ENCODE data around the gene ODAM.
"Not testable (repeated sequence)": the region's sequence is repeated elsewhere in the genome, so short reads cannot be mapped to it uniquely, and the experiment has no call there.

ODAM gene

GRCh38 chr4:70242297-70242696 is 46.8 kb downstream of the ODAM start, which contains the start of gene CSN3:
TSS of gene CSN3 (plus strand) at chr4:70242597. CDS start at chr4:70244820, 2,223 bp downstream.
- H2AK5ac ChIP-seq (ENCODE audit: low read length); H3K79me1 ChIP-seq (ENCODE audit: low read length); H3K79me2 ChIP-seq (ENCODE audit: control insufficient read depth, insufficient read depth, low read length); H3K4me3 ChIP-seq (ENCODE audit: low read length); H3K9ac ChIP-seq (ENCODE audit: low read length); H3K4ac ChIP-seq (ENCODE audit: low read depth, low read length); H3K27ac ChIP-seq (ENCODE audit: low read depth, low read length); H3K4me1 ChIP-seq (ENCODE audit: control insufficient read depth, low read depth, low read length); DNase-seq; H3K18ac ChIP-seq (ENCODE audit: low read length); H4K5ac ChIP-seq (ENCODE audit: low read length); H3K23ac ChIP-seq (ENCODE audit: low read length); H3K56ac ChIP-seq (ENCODE audit: low read length); H2BK5ac ChIP-seq (ENCODE audit: low read length); H4K8ac ChIP-seq (ENCODE audit: low read depth, low read length); H3K36me3 ChIP-seq (ENCODE audit: control insufficient read depth, insufficient read depth, low read length); H3K27me3 ChIP-seq (ENCODE audit: insufficient read depth, low read length, poor library complexity); H2BK15ac ChIP-seq (replicated peaks; ENCODE audit: low read depth); H2BK120ac ChIP-seq (ENCODE audit: low read depth, low read length); H3K4me2 ChIP-seq (ENCODE audit: low read length): not testable (repeated sequence)
- no CpG with 5 or more reads among the region's 3 CpGs for WGBS (ENCODE audit: extremely low coverage, insufficient coverage, low lambda C conversion rate)

- H2AK5ac ChIP-seq (ENCODE audit: low read length) = no peak overlapping the region
- no peaks in the 10 kb centered on the region for H3K27me3 ChIP-seq (ENCODE audit: insufficient read depth, low read length, poor library complexity)
- H4K8ac ChIP-seq (ENCODE audit: low read depth, low read length) = no peak overlapping the region
- no peak overlapping the region for H3K4ac ChIP-seq (ENCODE audit: low read depth, low read length)
- no peak overlapping the region for H2BK15ac ChIP-seq (replicated peaks; ENCODE audit: low read depth)
- H3K79me2 ChIP-seq (ENCODE audit: control insufficient read depth, insufficient read depth, low read length) = no peaks in the 10 kb centered on the region
- no peak overlapping the region for H3K4me2 ChIP-seq (ENCODE audit: low read length)
- H2BK5ac ChIP-seq (ENCODE audit: low read length) = no peak overlapping the region
- no peak overlapping the region for H2BK120ac ChIP-seq (ENCODE audit: low read depth, low read length)
- H3K56ac ChIP-seq (ENCODE audit: low read length) = no peak overlapping the region
- no peaks in the 10 kb centered on the region for H3K79me1 ChIP-seq (ENCODE audit: low read length)
- H3K18ac ChIP-seq (ENCODE audit: low read length) = no peak overlapping the region
- H3K36me3 ChIP-seq (ENCODE audit: control insufficient read depth, insufficient read depth, low read length) = no peaks in the 10 kb centered on the region
- no peak for DNase-seq
- H4K5ac ChIP-seq (ENCODE audit: low read length) = no peak overlapping the region
- H3K4me1 ChIP-seq (ENCODE audit: control insufficient read depth, low read depth, low read length) = no peaks in the 10 kb centered on the region
- no peak overlapping the region for H3K27ac ChIP-seq (ENCODE audit: low read depth, low read length)
- no peak overlapping the region for H3K23ac ChIP-seq (ENCODE audit: low read length)
- H3K9ac ChIP-seq (ENCODE audit: low read length) = no peak overlapping the region
- no CpG with 5 or more reads among the region's 4 CpGs for WGBS (ENCODE audit: extremely low coverage, insufficient coverage, low lambda C conversion rate)
- no peak overlapping the region for H3K4me3 ChIP-seq (ENCODE audit: low read length)
Observed at GRCh38 chr4:70243091-70243490, 47.6 kb downstream of the ODAM start.

- Histone ChIP-seq H3K4me2 (ENCODE audit: low read length) (no peak overlapping the region), H4K8ac (ENCODE audit: low read depth, low read length) (no peak overlapping the region), H3K79me1 (ENCODE audit: low read length) (no peaks in the 10 kb centered on the region), H3K4me3 (ENCODE audit: low read length) (no peak overlapping the region), H3K79me2 (ENCODE audit: control insufficient read depth, insufficient read depth, low read length) (no peaks in the 10 kb centered on the region), H2AK5ac (ENCODE audit: low read length) (no peak overlapping the region), H3K27ac (ENCODE audit: low read depth, low read length) (no peak overlapping the region), H4K5ac (ENCODE audit: low read length) (no peak overlapping the region), H3K4ac (ENCODE audit: low read depth, low read length) (no peak overlapping the region), H2BK5ac (ENCODE audit: low read length) (no peak overlapping the region), H3K9ac (ENCODE audit: low read length) (no peak overlapping the region), H3K27me3 (ENCODE audit: insufficient read depth, low read length, poor library complexity) (no peaks in the 10 kb centered on the region), H3K18ac (ENCODE audit: low read length) (no peak overlapping the region), H2BK120ac (ENCODE audit: low read depth, low read length) (no peak overlapping the region), H3K23ac (ENCODE audit: low read length) (no peak overlapping the region), H3K4me1 (ENCODE audit: control insufficient read depth, low read depth, low read length) (no peaks in the 10 kb centered on the region), H2BK15ac (replicated peaks; ENCODE audit: low read depth) (no peak overlapping the region), H3K36me3 (ENCODE audit: control insufficient read depth, insufficient read depth, low read length) (no peaks in the 10 kb centered on the region), H3K56ac (ENCODE audit: low read length) (no peak overlapping the region)
- no CpG with 5 or more reads among the region's 3 CpGs for WGBS (ENCODE audit: extremely low coverage, insufficient coverage, low lambda C conversion rate)
- DNase-seq = no peak
Observed at GRCh38 chr4:70251250-70251944, 55.9 kb downstream of the ODAM start.

- no peaks in the 10 kb centered on the region for H3K36me3 ChIP-seq (ENCODE audit: control insufficient read depth, insufficient read depth, low read length)
- no peak overlapping the region for H2BK120ac ChIP-seq (ENCODE audit: low read depth, low read length)
- H4K8ac ChIP-seq (ENCODE audit: low read depth, low read length) = no peak overlapping the region
- no peaks in the 10 kb centered on the region for H3K4me1 ChIP-seq (ENCODE audit: control insufficient read depth, low read depth, low read length)
- no peaks in the 10 kb centered on the region for H3K27me3 ChIP-seq (ENCODE audit: insufficient read depth, low read length, poor library complexity)
- H3K18ac ChIP-seq (ENCODE audit: low read length) = no peak overlapping the region
- H2AK5ac ChIP-seq (ENCODE audit: low read length) = no peak overlapping the region
- H3K79me1 ChIP-seq (ENCODE audit: low read length) = no peaks in the 10 kb centered on the region
- H2BK5ac ChIP-seq (ENCODE audit: low read length) = no peak overlapping the region
- no peak overlapping the region for H3K56ac ChIP-seq (ENCODE audit: low read length)
- H3K79me2 ChIP-seq (ENCODE audit: control insufficient read depth, insufficient read depth, low read length) = no peaks in the 10 kb centered on the region
- no peak overlapping the region for H4K5ac ChIP-seq (ENCODE audit: low read length)
- H3K23ac ChIP-seq (ENCODE audit: low read length) = no peak overlapping the region
- no peak overlapping the region for H3K4ac ChIP-seq (ENCODE audit: low read depth, low read length)
- H3K9ac ChIP-seq (ENCODE audit: low read length) = no peak overlapping the region
- WGBS (ENCODE audit: extremely low coverage, insufficient coverage, low lambda C conversion rate) = no CpG with 5 or more reads among the region's 1 CpG
- no peak overlapping the region for H3K4me3 ChIP-seq (ENCODE audit: low read length)
- H3K4me2 ChIP-seq (ENCODE audit: low read length) = no peak overlapping the region
- no peak overlapping the region for H3K27ac ChIP-seq (ENCODE audit: low read depth, low read length)
- no peak overlapping the region for H2BK15ac ChIP-seq (replicated peaks; ENCODE audit: low read depth)
- DNase-seq = no peak
Observed at GRCh38 chr4:70251945-70252277, 56.4 kb downstream of the ODAM start.

All from mesendoderm (in vitro differentiated cells).